Measurements from ENCODE around the gene TUFT1. TPM values are rescaled to one million over a fixed set of nuclear protein-coding genes. Genes with fewer than 3 reads are reported as not detected.

TUFT1 gene
- total RNA-seq, 2 experiments from 2014 or later = 1.7 to 2.5 TPM

- H3K9me3 Mint-ChIP-seq (ENCODE audit: low read depth) = no peaks in the 10 kb centered on the region
- no peak overlapping the region for H3K4me3 Mint-ChIP-seq
- CTCF ChIA-PET = interaction anchor here (0.8 kb wide), 2 partner anchors 28 to 89 kb away, joined by 3 to 5 read pairs; no protein-coding TSS in a partner anchor
- DNase-seq (no peak), ATAC-seq (no peak)
- no peak overlapping the region for H3K27ac Mint-ChIP-seq
- no peaks in the 10 kb centered on the region for H3K36me3 Mint-ChIP-seq
- peaks cover 3% of the 10 kb centered on the region for H3K27me3 Mint-ChIP-seq
- H3K4me1 Mint-ChIP-seq = peaks cover 9% of the 10 kb centered on the region
Observed at GRCh38 chr1:151504759-151505158, 35.4 kb upstream of the TUFT1 start.

DNA sequence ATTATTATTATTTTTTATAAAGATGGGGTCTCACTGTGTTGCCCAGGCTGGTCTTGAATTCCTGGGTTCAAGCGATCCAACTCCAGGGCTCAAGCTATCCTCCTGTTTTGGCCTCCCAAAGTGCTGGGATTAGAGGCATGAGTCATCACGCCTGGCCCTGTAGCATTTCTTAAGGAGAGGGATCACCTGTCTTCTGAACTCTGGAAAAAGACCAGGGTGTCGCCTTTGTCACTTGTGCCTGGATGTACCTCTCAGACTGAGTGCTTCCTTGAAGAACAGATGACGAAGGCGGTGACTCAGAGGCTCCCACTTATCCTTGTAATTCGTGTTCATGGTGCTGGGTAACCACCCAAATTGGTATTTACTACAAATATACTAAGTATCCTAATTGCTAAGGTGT is 31.3 kb upstream of the TUFT1 start:
- H3K36me3 Mint-ChIP-seq = no peaks in the 10 kb centered on the region
- H3K9me3 Mint-ChIP-seq (ENCODE audit: low read depth) = no peaks in the 10 kb centered on the region
- CTCF ChIA-PET = interaction anchor here (0.9 kb wide), 1 partner anchor 86 kb away, joined by 4 read pairs; no protein-coding TSS in a partner anchor
- DNase-seq = no peak
- ATAC-seq = no peak
- H3K4me1 Mint-ChIP-seq = peaks cover 22% of the 10 kb centered on the region
- peaks cover 12% of the 10 kb centered on the region for H3K27me3 Mint-ChIP-seq
- H3K4me3 Mint-ChIP-seq = no peak overlapping the region
- no peak overlapping the region for H3K27ac Mint-ChIP-seq

DNA sequence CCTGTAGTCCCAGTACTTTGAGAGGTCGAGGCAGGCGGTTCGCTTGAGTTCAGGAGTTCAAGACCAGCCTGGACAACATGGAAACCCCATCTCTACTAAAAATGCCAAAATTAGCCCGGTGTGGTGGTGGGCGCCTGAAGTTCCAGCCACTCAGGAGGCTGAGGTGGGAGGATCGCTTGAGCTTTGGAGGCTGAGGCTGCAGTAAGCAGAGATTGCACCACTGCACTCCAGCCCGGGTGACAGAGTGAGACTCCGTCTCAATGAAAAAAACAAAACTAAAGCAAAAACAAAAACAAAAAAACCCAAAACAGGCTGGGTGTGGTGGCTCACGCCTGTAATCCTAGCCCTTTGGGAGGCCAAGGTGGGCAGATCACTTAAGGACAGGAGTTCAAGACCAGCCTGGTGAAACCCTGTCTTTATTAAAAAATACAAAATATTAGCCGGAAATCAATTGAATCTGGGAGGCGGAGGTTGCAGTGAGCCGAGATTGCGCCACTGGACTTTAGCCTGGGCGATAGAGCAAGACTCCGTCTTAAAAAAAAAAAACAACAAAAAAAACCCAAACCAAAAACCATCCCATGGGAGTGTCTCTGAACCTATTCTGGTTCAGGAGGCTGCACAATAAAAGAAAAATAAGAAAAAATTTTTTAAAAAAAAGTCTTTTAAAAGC is 30.6 kb upstream of the TUFT1 start:
- no peak overlapping the region for H3K27ac Mint-ChIP-seq
- H3K27me3 Mint-ChIP-seq = peaks cover 12% of the 10 kb centered on the region
- no peaks in the 10 kb centered on the region for H3K9me3 Mint-ChIP-seq (ENCODE audit: low read depth)
- H3K4me1 Mint-ChIP-seq = peaks cover 24% of the 10 kb centered on the region
- H3K36me3 Mint-ChIP-seq = no peaks in the 10 kb centered on the region
- DNase-seq (no peak), ATAC-seq (no peak)
- CTCF ChIA-PET = interaction anchor here (2.2 kb wide), 1 partner anchor 65 kb away, joined by 8 read pairs; no protein-coding TSS in a partner anchor
- no peak overlapping the region for H3K4me3 Mint-ChIP-seq

- Mint-ChIP-seq H3K27me3 (peaks cover 12% of the 10 kb centered on the region), H3K27ac (no peak overlapping the region), H3K4me1 (peaks cover 24% of the 10 kb centered on the region), H3K4me3 (peak overlapping the region; percentile 75), H3K36me3 (no peaks in the 10 kb centered on the region), H3K9me3 (ENCODE audit: low read depth) (no peaks in the 10 kb centered on the region)
- ATAC-seq = no peak
- CTCF ChIA-PET = interaction anchor here (1.9 to 2.2 kb wide), 2 partner anchors 30 to 66 kb away, joined by 7 to 8 read pairs; partner anchors contain the start of gene TUFT1
- DNase-seq = no peak
Observed at GRCh38 chr1:151510020-151510405, 30.1 kb upstream of the TUFT1 start.

- peaks cover 22% of the 10 kb centered on the region for H3K4me1 Mint-ChIP-seq
- DNase-seq (no peak), ATAC-seq (no peak)
- CTCF ChIA-PET = interaction anchor here (1.1 to 2.2 kb wide), 3 partner anchors 29 to 325 kb away, joined by 3 to 8 read pairs (median 7); partner anchors contain the start of gene TUFT1
- H3K27ac Mint-ChIP-seq = no peak overlapping the region
- H3K36me3 Mint-ChIP-seq = no peaks in the 10 kb centered on the region
- H3K4me3 Mint-ChIP-seq = peak overlapping the region; percentile 75
- H3K9me3 Mint-ChIP-seq (ENCODE audit: low read depth) = no peaks in the 10 kb centered on the region
- H3K27me3 Mint-ChIP-seq = peaks cover 12% of the 10 kb centered on the region
Observed at GRCh38 chr1:151510614-151510956, 29.5 kb upstream of the TUFT1 start.

DNA sequence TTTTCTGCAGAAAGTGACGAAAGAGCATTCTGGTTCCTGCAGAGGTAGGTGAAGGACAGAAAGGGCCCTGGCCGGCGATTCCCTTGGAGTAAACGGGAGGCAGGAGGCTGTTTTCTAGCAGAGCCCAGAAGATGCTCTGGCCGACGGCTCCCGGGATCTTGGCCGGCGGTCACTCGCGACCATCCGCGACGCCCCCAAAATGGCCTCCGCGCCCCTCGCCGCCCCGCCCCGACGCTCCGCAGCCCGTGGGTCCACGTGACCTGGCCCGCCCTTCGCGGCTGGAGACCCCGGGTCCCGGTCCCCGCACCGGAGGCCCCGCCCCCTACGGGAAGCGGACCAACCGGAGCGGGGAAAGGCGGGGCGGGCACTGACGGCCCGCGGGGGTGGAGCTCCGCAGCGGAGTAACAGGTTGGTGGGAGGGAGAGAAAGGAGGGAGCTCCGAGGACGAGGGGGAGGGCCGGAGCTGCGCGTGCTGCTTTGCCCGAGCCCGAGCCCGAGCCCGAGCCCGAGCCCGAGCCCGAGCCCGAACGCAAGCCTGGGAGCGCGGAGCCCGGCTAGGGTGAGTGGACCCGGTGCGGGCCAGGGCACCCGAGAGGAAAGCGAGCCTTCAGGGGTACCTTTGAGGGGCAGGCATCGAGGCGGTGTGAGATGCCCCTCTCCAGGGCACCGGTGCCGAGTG is 29.0 kb upstream of the TUFT1 start, which contains the start of gene CGN:
CGN (plus strand) TSS at position 431 of the 679 bp plus-strand sequence. CDS start 7,133 bp downstream, outside the sequence.
- Mint-ChIP-seq H3K36me3 (no peaks in the 10 kb centered on the region), H3K9me3 (ENCODE audit: low read depth) (no peaks in the 10 kb centered on the region), H3K4me3 (peak within 1 kb of the TSS; percentile 75), H3K4me1 (peaks cover 22% of the 10 kb centered on the region), H3K27me3 (peaks cover 8% of the 10 kb centered on the region), H3K27ac (no peak within 1 kb of the TSS)
- peak; percentile 88 for DNase-seq
- ATAC-seq = peak; percentile 98
- CTCF ChIA-PET = interaction anchor here (1.1 to 2.2 kb wide), 3 partner anchors 29 to 325 kb away, joined by 3 to 8 read pairs (median 7); partner anchors contain the start of gene TUFT1

DNA sequence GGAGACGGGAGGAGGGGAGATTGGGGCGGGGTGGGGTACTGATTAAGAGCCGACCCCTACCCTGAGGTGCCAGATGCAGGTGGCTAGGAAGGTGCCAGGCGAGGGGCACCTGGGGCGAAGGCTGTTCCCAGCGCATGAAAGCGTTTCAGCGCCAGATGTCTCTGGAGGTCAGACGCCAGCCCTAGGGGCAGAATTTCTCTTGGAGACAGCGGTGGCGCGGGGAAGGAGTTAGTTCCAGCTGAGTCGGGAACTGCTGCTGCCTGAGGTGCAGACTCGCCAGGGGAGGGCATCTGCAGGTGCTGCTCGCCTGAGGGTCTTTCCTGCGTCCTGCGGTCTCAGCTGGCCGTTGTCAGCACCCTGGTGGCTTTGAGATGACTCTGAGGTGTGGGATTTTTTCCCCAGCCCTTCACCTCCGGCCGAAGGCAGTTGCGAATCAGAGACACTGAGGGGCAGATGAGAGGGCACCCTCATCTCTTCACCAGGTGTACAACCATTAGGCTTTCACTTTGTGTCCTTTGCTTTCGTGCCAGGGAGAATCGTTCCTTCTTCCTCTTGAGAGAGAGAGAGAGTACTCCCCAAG is 28.4 kb upstream of the TUFT1 start:
- Mint-ChIP-seq H3K4me1 (peaks cover 22% of the 10 kb centered on the region), H3K4me3 (peak overlapping the region; percentile 75), H3K36me3 (no peaks in the 10 kb centered on the region), H3K9me3 (ENCODE audit: low read depth) (no peaks in the 10 kb centered on the region), H3K27me3 (peaks cover 8% of the 10 kb centered on the region), H3K27ac (no peak overlapping the region)
- ATAC-seq (peak; percentile 20), DNase-seq (peak; percentile 43)
- CTCF ChIA-PET = interaction anchor here (0.6 to 2.2 kb wide), 4 partner anchors 9 to 324 kb away, joined by 3 to 8 read pairs (median 6); partner anchors contain the start of gene TUFT1

DNA sequence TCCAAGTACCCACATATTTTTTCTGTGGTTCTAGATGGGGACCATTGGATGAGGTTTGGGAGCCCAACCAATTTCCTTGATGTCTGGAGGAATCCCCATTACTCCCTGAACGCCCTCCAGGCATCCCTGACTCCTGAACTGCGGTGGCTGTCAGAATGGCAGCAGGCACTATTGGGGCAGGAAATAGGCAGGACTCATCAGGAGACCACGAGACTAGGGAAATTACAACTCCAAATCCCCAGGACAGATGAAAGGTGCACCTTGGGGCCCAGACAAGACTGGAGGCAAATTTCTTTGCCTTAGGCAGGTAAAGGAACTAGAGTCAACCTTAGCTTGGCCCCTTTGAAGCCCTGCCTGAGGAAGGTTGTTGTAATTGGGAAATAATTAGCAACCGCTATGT is 27.8 kb upstream of the TUFT1 start:
- H3K4me1 Mint-ChIP-seq = peaks cover 22% of the 10 kb centered on the region
- no peak overlapping the region for H3K4me3 Mint-ChIP-seq
- DNase-seq = no peak
- no peak overlapping the region for H3K27ac Mint-ChIP-seq
- ATAC-seq = no peak
- no peaks in the 10 kb centered on the region for H3K9me3 Mint-ChIP-seq (ENCODE audit: low read depth)
- CTCF ChIA-PET = interaction anchor here (0.6 kb wide), 1 partner anchor 8 kb away, joined by 4 read pairs; no protein-coding TSS in a partner anchor
- H3K27me3 Mint-ChIP-seq = peaks cover 8% of the 10 kb centered on the region
- no peaks in the 10 kb centered on the region for H3K36me3 Mint-ChIP-seq

DNA sequence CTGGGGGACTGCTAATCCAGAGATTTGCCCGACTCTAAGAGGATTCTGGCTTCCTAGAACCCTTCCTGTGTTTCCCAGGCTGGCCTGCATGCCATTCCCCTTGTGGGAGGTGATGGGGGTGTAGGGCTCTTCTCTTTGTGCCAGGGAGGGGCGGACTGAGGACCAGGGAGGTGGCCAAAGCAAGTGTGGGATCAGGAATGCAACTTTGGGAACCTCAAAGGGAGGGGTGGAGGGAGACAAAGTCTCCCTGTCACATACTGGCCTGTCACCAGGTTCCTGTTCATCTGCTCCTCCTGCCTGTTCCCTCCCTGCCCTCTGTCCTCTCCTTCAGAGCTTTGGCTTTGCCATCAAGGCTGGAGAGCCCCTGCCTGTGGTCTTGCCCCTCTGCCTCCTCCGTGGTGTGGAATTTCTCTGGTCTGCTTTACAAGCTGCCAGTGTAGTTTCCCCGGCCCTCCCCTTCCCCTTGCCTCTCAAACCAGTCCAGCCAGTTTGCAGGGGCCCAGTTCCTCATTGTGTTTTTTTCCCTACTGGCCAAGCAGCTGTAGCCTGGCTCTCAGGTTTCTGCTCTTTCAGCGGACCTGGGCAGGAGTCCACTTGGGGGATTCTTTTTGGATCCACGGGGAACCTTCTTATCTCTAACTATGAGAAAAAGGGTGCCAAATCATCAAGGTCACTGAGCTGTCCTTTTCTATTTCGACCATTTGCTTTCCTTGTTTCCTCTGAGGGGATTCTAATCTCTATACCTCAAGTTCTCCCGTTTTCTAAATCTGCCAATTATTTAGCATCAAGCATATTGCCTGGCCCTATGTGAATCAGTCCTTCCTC is 27.1 kb upstream of the TUFT1 start:
- CTCF ChIA-PET = no interaction called here
- no peak for DNase-seq
- H3K9me3 Mint-ChIP-seq (ENCODE audit: low read depth) = no peaks in the 10 kb centered on the region
- no peaks in the 10 kb centered on the region for H3K36me3 Mint-ChIP-seq
- ATAC-seq = no peak
- H3K4me1 Mint-ChIP-seq = peaks cover 22% of the 10 kb centered on the region
- H3K27me3 Mint-ChIP-seq = peaks cover 8% of the 10 kb centered on the region
- H3K27ac Mint-ChIP-seq = no peak overlapping the region
- H3K4me3 Mint-ChIP-seq = no peak overlapping the region

DNA sequence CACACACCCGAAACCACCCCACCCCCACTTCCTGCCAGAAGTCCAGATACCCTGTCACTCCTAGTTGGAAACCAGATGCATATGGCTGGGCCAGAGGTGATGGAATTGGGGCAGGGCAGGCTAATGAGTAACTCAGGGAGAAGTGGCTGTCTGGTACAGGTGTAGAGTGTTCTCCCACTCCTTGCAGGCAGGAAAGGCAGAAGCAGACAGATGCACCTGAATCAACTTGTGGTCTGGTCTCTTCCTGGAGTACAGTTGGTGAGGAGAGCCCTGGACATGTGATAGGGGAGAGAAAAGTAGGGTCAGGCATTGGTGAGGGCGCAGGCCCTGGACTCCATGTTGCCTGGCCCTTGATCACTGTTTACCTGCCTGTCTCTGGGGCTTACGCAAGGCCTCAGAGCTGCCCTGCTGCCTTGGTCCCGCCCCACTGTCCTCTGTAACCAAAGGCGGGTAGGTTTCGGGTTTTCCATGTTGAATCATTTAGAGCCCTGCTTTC is 26.4 kb upstream of the TUFT1 start:
- Mint-ChIP-seq H3K27me3 (peaks cover 8% of the 10 kb centered on the region), H3K36me3 (no peaks in the 10 kb centered on the region), H3K27ac (no peak overlapping the region), H3K4me3 (no peak overlapping the region), H3K4me1 (peaks cover 22% of the 10 kb centered on the region), H3K9me3 (ENCODE audit: low read depth) (no peaks in the 10 kb centered on the region)
- CTCF ChIA-PET = no interaction called here
- ATAC-seq (no peak), DNase-seq (no peak)

- CTCF ChIA-PET = interaction anchor here (0.7 to 1.3 kb wide), 2 partner anchors 13 to 70 kb away, joined by 3 read pairs; no protein-coding TSS in a partner anchor
- ATAC-seq (no peak), DNase-seq (no peak)
- H3K27me3 Mint-ChIP-seq = peaks cover 8% of the 10 kb centered on the region
- no peaks in the 10 kb centered on the region for H3K36me3 Mint-ChIP-seq
- no peak overlapping the region for H3K4me3 Mint-ChIP-seq
- no peaks in the 10 kb centered on the region for H3K9me3 Mint-ChIP-seq (ENCODE audit: low read depth)
- peaks cover 22% of the 10 kb centered on the region for H3K4me1 Mint-ChIP-seq
- H3K27ac Mint-ChIP-seq = no peak overlapping the region
Observed at GRCh38 chr1:151514366-151514765, 25.7 kb upstream of the TUFT1 start.

DNA sequence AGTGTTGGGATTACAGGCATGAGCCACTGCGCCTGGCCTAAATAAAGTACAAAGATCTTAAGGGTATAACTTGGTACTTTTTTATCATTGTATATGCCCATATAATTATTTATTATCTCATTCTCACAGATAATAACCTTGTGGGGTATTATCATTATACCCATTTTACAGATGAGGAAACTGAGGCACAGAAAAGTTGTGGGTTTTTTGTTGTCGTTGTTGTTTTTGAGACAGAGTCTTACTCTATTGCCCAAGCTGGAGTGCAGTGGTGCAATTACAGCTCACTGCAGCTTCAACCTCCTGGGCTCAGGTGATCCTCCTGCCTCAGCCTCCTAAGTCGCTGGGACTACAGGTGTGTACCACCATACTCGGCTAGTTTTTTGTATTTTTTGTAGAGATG is 24.8 kb upstream of the TUFT1 start:
- DNase-seq = no peak
- Mint-ChIP-seq H3K4me3 (no peak overlapping the region), H3K4me1 (peaks cover 23% of the 10 kb centered on the region), H3K27me3 (peaks cover 4% of the 10 kb centered on the region), H3K36me3 (no peaks in the 10 kb centered on the region), H3K9me3 (ENCODE audit: low read depth) (no peaks in the 10 kb centered on the region), H3K27ac (no peak overlapping the region)
- CTCF ChIA-PET = interaction anchor here (1.2 to 1.3 kb wide), 2 partner anchors 12 to 232 kb away, joined by 3 read pairs; no protein-coding TSS in a partner anchor
- no peak for ATAC-seq
